ENCODE results near the gene OSBPL5.

- TF ChIP-seq CTBP1 (IDR thresholded peaks at IDR 0.05; ENCODE audit: borderline replicate concordance) (no peak), ELF4 (IDR thresholded peaks at IDR 0.05) (no peak), SP1 (IDR thresholded peaks at IDR 0.05) (no peak), HDGF (IDR thresholded peaks at IDR 0.05; ENCODE audit: borderline replicate concordance) (no peak), LEF1 (IDR thresholded peaks at IDR 0.05; ENCODE audit: borderline replicate concordance) (no peak)
Measured at GRCh38 chr11:3145206-3145520, 19.9 kb downstream of the OSBPL5 start.
